Vagina (tissue), 2 donors: ENCODE measurements around the gene MAP3K10. TPM values are rescaled to one million over a fixed set of nuclear protein-coding genes. Genes with fewer than 3 reads are reported as not detected.

Experiments
- DNase-seq, 2 donors: peaks; one replicate each; pipeline ENCODE4 v3.0.0-alpha.2; 2017; ENCODE audit errors: extremely low spot score in 2 of 2
- H3K27ac ChIP-seq: fragments of 200-600 bp; sonication (generic); one replicate; pipeline ENCODE4 v1.5.1; 2019
- H3K27me3 ChIP-seq: fragments of 200-600 bp; sonication (generic); one replicate; pipeline ENCODE4 v1.5.1; 2019
- H3K36me3 ChIP-seq, 2 donors: fragments of 200-600 bp; sonication (generic); one replicate each; pipeline ENCODE4 v1.5.1; 2017 to 2019
- H3K4me1 ChIP-seq: fragments of 200-600 bp; sonication (generic); one replicate; pipeline ENCODE4 v1.5.1; 2019
- H3K4me3 ChIP-seq, 2 donors: fragments of 200-600 bp; sonication (generic); 1 replicate in 1 of 2; 2 replicates in 1 of 2; pipeline ENCODE4 v1.5.1; 2016 to 2019
- H3K9me3 ChIP-seq: fragments of 200-600 bp; sonication (generic); one replicate; pipeline ENCODE4 v1.5.1; 2019
- CTCF ChIP-seq, 3 experiments: fragments of 450-650 bp in 2 of 3; fragments of 200-600 bp in 1 of 3; sonication (generic) in 1 of 3; IDR thresholded peaks; one replicate each; pipeline ENCODE4 v1.5.1; 2017 to 2019; ENCODE audit warnings: antibody characterized with exemption in 3 of 3, mild to moderate bottlenecking in 2 of 3, moderate library complexity in 2 of 3
- POLR2A ChIP-seq, 2 donors: fragments of 450-650 bp; IDR thresholded peaks; one replicate each; pipeline ENCODE4 v1.6.1; 2017; ENCODE audit warnings: antibody characterized with exemption in 2 of 2, mild to moderate bottlenecking in 2 of 2, moderate library complexity in 2 of 2
- POLR2AphosphoS5 ChIP-seq, 2 donors: sonication (generic); formaldehyde crosslinking; IDR thresholded peaks; one replicate each; pipeline ENCODE4 v1.9.0; 2017; ENCODE audit warnings: antibody characterized with exemption in 2 of 2, mild to moderate bottlenecking in 2 of 2, low read depth in 1 of 2; ENCODE audit not compliant: insufficient read depth in 1 of 2
- intact Hi-C: fragments of 100-400 bp; cut with DNase I; formaldehyde crosslinking; loops from one replicate; pipeline ENCODE4 v1.15.1; 2023
- total RNA-seq: library from RNA; depleted of rRNA; stranded (reverse); fragments of >200 nt; gene quantifications from one replicate; pipeline ENCODE4 v1.2.3, GENCODE V29; 2016

MAP3K10 gene
- total RNA-seq, 1 donor from 2014 or later, result 10.6 TPM

- Histone ChIP-seq H3K9me3 (no peaks in the 10 kb centered on the region), H3K36me3 (no peaks in the 10 kb centered on the region), H3K27ac (no peak overlapping the region), H3K4me3 (no peak overlapping the region), H3K27me3 (no peaks in the 10 kb centered on the region), H3K4me1 (no peaks in the 10 kb centered on the region)
- DNase-seq, result peak in 1 of 2 donors; percentile 3
- intact Hi-C loops, result loop anchor here (10.0 kb wide), 1 partner anchor 65 kb away; the partner anchor contains the start of gene TTC9B
- TF ChIP-seq POLR2AphosphoS5 (IDR thresholded peaks at IDR 0.05; ENCODE audit: insufficient read depth in 1 of 2, low read depth in 1 of 2) (no peak), CTCF (IDR thresholded peaks at IDR 0.05) (no peak), POLR2A (IDR thresholded peaks at IDR 0.05) (no peak)
These were observed 41.1 kb upstream of the MAP3K10 start for GRCh38 chr19:40150170-40150569.

GRCh38 chr19:40154121-40154680 lies 37.0 kb upstream of the MAP3K10 start:
- no peak overlapping the region for H3K27ac ChIP-seq
- TF ChIP-seq POLR2AphosphoS5 (IDR thresholded peaks at IDR 0.05; ENCODE audit: insufficient read depth in 1 of 2, low read depth in 1 of 2), result no peak
- no peak for TF ChIP-seq POLR2A (IDR thresholded peaks at IDR 0.05)
- no peak for TF ChIP-seq CTCF (IDR thresholded peaks at IDR 0.05)
- no peaks in the 10 kb centered on the region for H3K9me3 ChIP-seq
- intact Hi-C loops, result loop anchor here (10.0 kb wide), 1 partner anchor 61 kb away; the partner anchor contains the start of gene TTC9B
- no peak for DNase-seq
- H3K36me3 ChIP-seq, result no peaks in the 10 kb centered on the region
- no peak overlapping the region for H3K4me3 ChIP-seq
- H3K4me1 ChIP-seq, result no peaks in the 10 kb centered on the region
- H3K27me3 ChIP-seq, result no peaks in the 10 kb centered on the region

GRCh38 chr19:40155749-40156265 lies 35.4 kb upstream of the MAP3K10 start:
- H3K9me3 ChIP-seq, result no peaks in the 10 kb centered on the region
- intact Hi-C loops, result loop anchor here (10.0 kb wide), 1 partner anchor 59 kb away; the partner anchor contains the start of gene TTC9B

GRCh38 chr19:40157059-40157458 lies 34.2 kb upstream of the MAP3K10 start:
- intact Hi-C loops, result loop anchor here (10.0 kb wide), 1 partner anchor 58 kb away; the partner anchor contains the start of gene TTC9B
- DNase-seq, result no peak
- H3K27ac ChIP-seq, result no peak overlapping the region
- H3K36me3 ChIP-seq, result no peaks in the 10 kb centered on the region
- no peaks in the 10 kb centered on the region for H3K9me3 ChIP-seq
- no peaks in the 10 kb centered on the region for H3K27me3 ChIP-seq
- H3K4me3 ChIP-seq, result no peak overlapping the region
- TF ChIP-seq CTCF (IDR thresholded peaks at IDR 0.05), result no peak
- no peaks in the 10 kb centered on the region for H3K4me1 ChIP-seq

More at GRCh38 chr19:40155749-40156265, 35.4 kb upstream of the MAP3K10 start:
- no peak for DNase-seq
- Histone ChIP-seq H3K4me3 (no peak overlapping the region), H3K27ac (no peak overlapping the region), H3K27me3 (no peaks in the 10 kb centered on the region), H3K4me1 (no peaks in the 10 kb centered on the region), H3K36me3 (no peaks in the 10 kb centered on the region)
- no peak for TF ChIP-seq POLR2AphosphoS5 (IDR thresholded peaks at IDR 0.05; ENCODE audit: insufficient read depth in 1 of 2, low read depth in 1 of 2)
- TF ChIP-seq POLR2A (IDR thresholded peaks at IDR 0.05), result no peak
- no peak for TF ChIP-seq CTCF (IDR thresholded peaks at IDR 0.05)

- intact Hi-C loops, result loop anchor here (10.0 kb wide), 1 partner anchor 55 kb away; the partner anchor contains the start of gene TTC9B
- TF ChIP-seq POLR2A (IDR thresholded peaks at IDR 0.05), result no peak
- TF ChIP-seq CTCF (IDR thresholded peaks at IDR 0.05), result no peak
- TF ChIP-seq POLR2AphosphoS5 (IDR thresholded peaks at IDR 0.05; ENCODE audit: insufficient read depth in 1 of 2, low read depth in 1 of 2), result no peak
These were observed 31.5 kb upstream of the MAP3K10 start for GRCh38 chr19:40159744-40160143.

More at GRCh38 chr19:40159744-40160143, 31.5 kb upstream of the MAP3K10 start:
- H3K4me1 ChIP-seq, result no peaks in the 10 kb centered on the region
- DNase-seq, result no peak
- H3K27me3 ChIP-seq, result no peaks in the 10 kb centered on the region
- no peaks in the 10 kb centered on the region for H3K9me3 ChIP-seq
- no peak overlapping the region for H3K4me3 ChIP-seq
- no peaks in the 10 kb centered on the region for H3K36me3 ChIP-seq
- no peak overlapping the region for H3K27ac ChIP-seq
